ENCODE results near the gene RAB1A. TPM values are rescaled to one million over a fixed set of nuclear protein-coding genes. Genes with fewer than 3 reads are reported as not detected.
A peak's percentile ranks its signal among the peaks of the same experiment; 100 is the strongest.

Gene RAB1A
- total and polyA plus RNA-seq, 9 of the 15 experiments (the other 6 are each of a cell fraction or from before 2014, with no cell fraction given) = 43.8 to 163 (median 67.7) TPM

DNA sequence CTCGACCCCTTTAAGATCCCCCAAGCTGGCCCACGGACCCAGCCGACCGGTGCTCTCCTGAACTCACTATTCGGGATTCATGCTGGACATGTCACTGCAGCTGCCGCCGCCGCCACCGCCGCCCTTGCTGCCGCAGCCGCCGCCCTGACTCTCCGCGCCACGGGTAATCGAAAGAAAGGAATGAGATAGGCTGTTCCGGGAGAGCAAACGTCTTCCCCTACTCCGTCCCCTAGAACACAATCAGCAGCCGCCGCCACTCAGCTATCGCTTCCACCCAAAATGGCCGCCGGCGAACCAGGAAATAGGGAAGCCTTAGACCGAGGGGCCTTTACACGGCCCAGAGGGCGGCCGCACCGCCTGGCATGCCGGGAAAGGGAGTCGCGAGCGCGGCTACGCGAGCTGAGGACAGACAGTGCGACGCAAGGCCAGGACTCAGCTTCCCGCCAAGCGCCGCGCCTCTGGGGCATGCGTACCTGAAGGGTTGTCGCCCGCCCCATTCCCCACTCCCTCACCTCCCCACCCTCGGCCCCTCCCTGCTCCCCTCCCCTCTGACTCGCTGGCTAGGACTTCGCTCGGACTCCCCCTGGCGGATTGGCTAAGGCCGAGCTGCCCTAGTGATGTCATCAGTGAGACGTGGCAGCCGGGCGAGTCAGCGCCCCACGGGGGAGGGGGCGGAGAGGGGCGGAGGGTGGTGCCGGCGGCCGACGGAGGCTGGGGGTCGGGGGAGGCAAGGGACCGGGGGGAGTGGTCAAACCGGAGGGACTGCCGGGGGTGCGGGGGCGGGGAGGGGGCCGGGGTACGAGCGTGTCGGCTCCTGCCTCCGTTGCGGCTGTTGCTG lies at the start of gene RAB1A (continued):
- TF ChIP-seq BACH1 (tag; IDR thresholded peaks at IDR 0.05) (no peak; the same call in 1 of the 2 replicates), HNRNPLL (IDR thresholded peaks at IDR 0.05; ENCODE audit: low read depth, low read length, poor library complexity, severe bottlenecking) (peak; percentile 35), ELF2 (CRISPR knock-in tag; IDR thresholded peaks at IDR 0.05) (peak; percentile 96), SMAD4 (CRISPR knock-in tag; conservative IDR thresholded peaks at IDR 0.05) (peak; percentile 52; the same call in 1 of the 2 replicates), HLTF (IDR thresholded peaks at IDR 0.05) (no peak), ARHGAP35 (IDR thresholded peaks at IDR 0.05; ENCODE audit: partially characterized antibody) (no peak), PYGO2 (tag; IDR thresholded peaks at IDR 0.05) (no peak), PHB2 (IDR thresholded peaks at IDR 0.05; ENCODE audit: low read depth) (no peak), TAF7 (tag; IDR thresholded peaks at IDR 0.05) (peak; percentile 79), ZNF347 (CRISPR knock-in tag; IDR thresholded peaks at IDR 0.05; ENCODE audit: low read depth) (no peak), ZNF174 (CRISPR knock-in tag; IDR thresholded peaks at IDR 0.05) (no peak), YY1 (IDR thresholded peaks at IDR 0.05; ENCODE audit: borderline replicate concordance in 1 of 3, control insufficient read depth in 1 of 3, extremely low read depth in 1 of 3, insufficient read depth in 3 of 3, insufficient read length in 1 of 3, insufficient replicate concordance in 2 of 3, low read depth in 1 of 3, low read length in 2 of 3) (peak; percentile 89 to 98 (median 97)), SIX5 (IDR thresholded peaks at IDR 0.05; ENCODE audit: borderline replicate concordance in 1 of 2, insufficient read depth in 1 of 2, low read depth in 1 of 2, low read length in 2 of 2) (peak; percentile 86 to 92), MCM3 (IDR thresholded peaks at IDR 0.05) (no peak), CTBP1 (IDR thresholded peaks at IDR 0.05; ENCODE audit: borderline replicate concordance) (peak; percentile 30; the same call in 1 of the 2 replicates), SRSF1 (IDR thresholded peaks at IDR 0.05; ENCODE audit: low read depth, low read length) (no peak)
- TF ChIP-seq, protein P1, sequence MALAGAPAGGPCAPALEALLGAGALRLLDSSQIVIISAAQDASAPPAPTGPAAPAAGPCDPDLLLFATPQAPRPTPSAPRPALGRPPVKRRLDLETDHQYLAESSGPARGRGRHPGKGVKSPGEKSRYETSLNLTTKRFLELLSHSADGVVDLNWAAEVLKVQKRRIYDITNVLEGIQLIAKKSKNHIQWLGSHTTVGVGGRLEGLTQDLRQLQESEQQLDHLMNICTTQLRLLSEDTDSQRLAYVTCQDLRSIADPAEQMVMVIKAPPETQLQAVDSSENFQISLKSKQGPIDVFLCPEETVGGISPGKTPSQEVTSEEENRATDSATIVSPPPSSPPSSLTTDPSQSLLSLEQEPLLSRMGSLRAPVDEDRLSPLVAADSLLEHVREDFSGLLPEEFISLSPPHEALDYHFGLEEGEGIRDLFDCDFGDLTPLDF (CRISPR knock-in tag; IDR thresholded peaks at IDR 0.05) = peak; percentile 99
- TF ChIP-seq, protein P2, sequence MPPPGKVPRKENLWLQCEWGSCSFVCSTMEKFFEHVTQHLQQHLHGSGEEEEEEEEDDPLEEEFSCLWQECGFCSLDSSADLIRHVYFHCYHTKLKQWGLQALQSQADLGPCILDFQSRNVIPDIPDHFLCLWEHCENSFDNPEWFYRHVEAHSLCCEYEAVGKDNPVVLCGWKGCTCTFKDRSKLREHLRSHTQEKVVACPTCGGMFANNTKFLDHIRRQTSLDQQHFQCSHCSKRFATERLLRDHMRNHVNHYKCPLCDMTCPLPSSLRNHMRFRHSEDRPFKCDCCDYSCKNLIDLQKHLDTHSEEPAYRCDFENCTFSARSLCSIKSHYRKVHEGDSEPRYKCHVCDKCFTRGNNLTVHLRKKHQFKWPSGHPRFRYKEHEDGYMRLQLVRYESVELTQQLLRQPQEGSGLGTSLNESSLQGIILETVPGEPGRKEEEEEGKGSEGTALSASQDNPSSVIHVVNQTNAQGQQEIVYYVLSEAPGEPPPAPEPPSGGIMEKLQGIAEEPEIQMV (tag; conservative IDR thresholded peaks at IDR 0.05; ENCODE audit: low read depth) = no peak
- TF ChIP-seq, protein P3, sequence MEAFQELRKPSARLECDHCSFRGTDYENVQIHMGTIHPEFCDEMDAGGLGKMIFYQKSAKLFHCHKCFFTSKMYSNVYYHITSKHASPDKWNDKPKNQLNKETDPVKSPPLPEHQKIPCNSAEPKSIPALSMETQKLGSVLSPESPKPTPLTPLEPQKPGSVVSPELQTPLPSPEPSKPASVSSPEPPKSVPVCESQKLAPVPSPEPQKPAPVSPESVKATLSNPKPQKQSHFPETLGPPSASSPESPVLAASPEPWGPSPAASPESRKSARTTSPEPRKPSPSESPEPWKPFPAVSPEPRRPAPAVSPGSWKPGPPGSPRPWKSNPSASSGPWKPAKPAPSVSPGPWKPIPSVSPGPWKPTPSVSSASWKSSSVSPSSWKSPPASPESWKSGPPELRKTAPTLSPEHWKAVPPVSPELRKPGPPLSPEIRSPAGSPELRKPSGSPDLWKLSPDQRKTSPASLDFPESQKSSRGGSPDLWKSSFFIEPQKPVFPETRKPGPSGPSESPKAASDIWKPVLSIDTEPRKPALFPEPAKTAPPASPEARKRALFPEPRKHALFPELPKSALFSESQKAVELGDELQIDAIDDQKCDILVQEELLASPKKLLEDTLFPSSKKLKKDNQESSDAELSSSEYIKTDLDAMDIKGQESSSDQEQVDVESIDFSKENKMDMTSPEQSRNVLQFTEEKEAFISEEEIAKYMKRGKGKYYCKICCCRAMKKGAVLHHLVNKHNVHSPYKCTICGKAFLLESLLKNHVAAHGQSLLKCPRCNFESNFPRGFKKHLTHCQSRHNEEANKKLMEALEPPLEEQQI (IDR thresholded peaks at IDR 0.05) = no peak
- TF ChIP-seq, protein P4, sequence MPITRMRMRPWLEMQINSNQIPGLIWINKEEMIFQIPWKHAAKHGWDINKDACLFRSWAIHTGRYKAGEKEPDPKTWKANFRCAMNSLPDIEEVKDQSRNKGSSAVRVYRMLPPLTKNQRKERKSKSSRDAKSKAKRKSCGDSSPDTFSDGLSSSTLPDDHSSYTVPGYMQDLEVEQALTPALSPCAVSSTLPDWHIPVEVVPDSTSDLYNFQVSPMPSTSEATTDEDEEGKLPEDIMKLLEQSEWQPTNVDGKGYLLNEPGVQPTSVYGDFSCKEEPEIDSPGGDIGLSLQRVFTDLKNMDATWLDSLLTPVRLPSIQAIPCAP (CRISPR knock-in tag; IDR thresholded peaks at IDR 0.05; ENCODE audit: borderline replicate concordance) = no peak
- TF ChIP-seq, protein P5, sequence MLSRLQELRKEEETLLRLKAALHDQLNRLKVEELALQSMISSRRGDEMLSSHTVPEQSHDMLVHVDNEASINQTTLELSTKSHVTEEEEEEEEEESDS (CRISPR knock-in tag; IDR thresholded peaks at IDR 0.05) = no peak

Measured in K562 (cell line).